ENCODE data around the gene FNDC4.

GRCh38 chr2:27494944-27495554, at the start of gene FNDC4:
- TF ChIP-seq CTCF (conservative IDR thresholded peaks at IDR 0.05; ENCODE audit: low read length) (no peak), EZH2phosphoT487 (IDR thresholded peaks at IDR 0.05; ENCODE audit: borderline replicate concordance) (no peak)

Data from Loucy (cell line).